SK-N-SH (cell line): ENCODE results near the gene ARMC7. TPM values are rescaled to one million over a fixed set of nuclear protein-coding genes. Genes with fewer than 3 reads are reported as not detected.

ENCODE experiments used
- CTCF ChIA-PET: fragments of 300-600, 350-600 bp; formaldehyde crosslinking; extraction: SDS; loops from one replicate; lab custom pipeline; 2021; lab: Yijun Ruan, JAX
- POLR2A ChIA-PET: fragments of 350-600 bp; sonication (Branson Sonifier 250); formaldehyde crosslinking; extraction: SDS; loops from one replicate; lab custom pipeline; 2020; ENCODE audit warnings: antibody characterized with exemption, inconsistent platforms; lab: Yijun Ruan, JAX
- DNase-seq: peaks from one replicate; pipeline ENCODE4 v3.0.0; 2012
- H2AFZ ChIP-seq: fragments of 200-600 bp; sonication (generic); 2 replicates; pipeline ENCODE4 v1.8.1; 2016; ENCODE audit warnings: antibody characterized with exemption, mild to moderate bottlenecking, low read depth
- H3F3A ChIP-seq: fragments of 200-600 bp; sonication (generic); replicated peaks from 2 replicates; pipeline ENCODE3; 2016; ENCODE audit warnings: antibody characterized with exemption, mild to moderate bottlenecking; ENCODE audit not compliant: insufficient read depth
- H3K27ac ChIP-seq, 2 experiments: fragments of 200-500 bp in 1 of 2; fragments of 200-600 bp in 1 of 2; sonication (Bioruptor generic) in 1 of 2; sonication (generic), shearing (Covaris generic) in 1 of 2; 2 replicates each; pipeline versions ENCODE4 v1.5.1 to v1.6.1; 2014 to 2016; ENCODE audit warnings: low read depth in 2 of 2, inconsistent platforms in 1 of 2, low read length in 1 of 2, mild to moderate bottlenecking in 1 of 2, mixed read lengths in 1 of 2
- H3K27me3 ChIP-seq: fragments of 200-600 bp; sonication (generic), shearing (Covaris generic); 2 replicates; pipeline ENCODE4 v1.6.1; 2016; ENCODE audit warnings: mixed run types; ENCODE audit not compliant: insufficient read depth
- H3K36me3 ChIP-seq, 2 experiments: fragments of 200-500 bp in 1 of 2; fragments of 200-600 bp in 1 of 2; sonication (Bioruptor generic) in 1 of 2; sonication (generic) in 1 of 2; replicated peaks in 1 of 2; 2 replicates each; pipeline versions ENCODE3 to v1.5.1; 2014 to 2016; ENCODE audit warnings: low read length in 1 of 2, mild to moderate bottlenecking in 1 of 2; ENCODE audit not compliant: insufficient read depth in 2 of 2, control insufficient read depth in 1 of 2
- H3K4me1 ChIP-seq, 2 experiments: fragments of 200-500 bp in 1 of 2; fragments of 200-600 bp in 1 of 2; sonication (Bioruptor generic) in 1 of 2; sonication (generic), shearing (Covaris generic) in 1 of 2; 2 replicates each; pipeline versions ENCODE4 v1.5.1 to v1.6.1; 2014 to 2016; ENCODE audit warnings: low read depth in 1 of 2, low read length in 1 of 2, mixed run types in 1 of 2; ENCODE audit not compliant: insufficient read depth in 2 of 2, control insufficient read depth in 1 of 2
- H3K4me2 ChIP-seq: fragments of 200-600 bp; sonication (generic), shearing (Covaris generic); 2 replicates; pipeline ENCODE4 v1.6.1; 2017; ENCODE audit warnings: mixed run types
- H3K4me3 ChIP-seq, 2 experiments: fragments of 200-500 bp in 1 of 2; fragments of 200-600 bp in 1 of 2; sonication (Bioruptor generic) in 1 of 2; sonication (generic), shearing (Covaris generic) in 1 of 2; 2 replicates each; pipeline versions ENCODE4 v1.5.1 to v1.8.1; 2014 to 2016; ENCODE audit warnings: low read depth in 2 of 2, inconsistent platforms in 1 of 2, low read length in 1 of 2, mild to moderate bottlenecking in 1 of 2, mixed read lengths in 1 of 2, moderate library complexity in 1 of 2
- H3K79me2 ChIP-seq: fragments of 200-600 bp; sonication (generic); 2 replicates; pipeline ENCODE4 v1.8.1; 2017; ENCODE audit warnings: mild to moderate bottlenecking; ENCODE audit not compliant: insufficient read depth
- H3K9ac ChIP-seq: fragments of 200-600 bp; sonication (generic); 2 replicates; pipeline ENCODE4 v1.6.1; 2017; ENCODE audit warnings: mixed run types
- H3K9me2 ChIP-seq: fragments of 200-600 bp; sonication (generic); 2 replicates; pipeline ENCODE4 v1.6.1; 2017; ENCODE audit warnings: mixed run types
- H3K9me3 ChIP-seq: fragments of 200-600 bp; sonication (generic); 2 replicates; pipeline ENCODE4 v1.6.1; 2017; ENCODE audit warnings: mixed run types, mild to moderate bottlenecking, moderate library complexity
- H4K20me1 ChIP-seq: fragments of 200-600 bp; sonication (generic); 2 replicates; pipeline ENCODE4 v1.6.1; 2017; ENCODE audit warnings: mild to moderate bottlenecking, mixed run types; ENCODE audit not compliant: insufficient read depth
- CHD2 ChIP-seq: fragments of 150-350 bp; IDR thresholded peaks from 2 replicates; pipeline ENCODE4 v1.6.1; 2018; ENCODE audit warnings: low read length; ENCODE audit not compliant: partially characterized antibody
- ELF1 ChIP-seq: IDR thresholded peaks from 2 replicates; pipeline ENCODE4 v1.4.0; 2012
- EP300 ChIP-seq, 2 experiments: IDR thresholded peaks; 2 replicates each; pipeline versions ENCODE4 v1.4.0 to v1.6.1; 2012; ENCODE audit warnings: borderline replicate concordance in 1 of 2, low read depth in 1 of 2, low read length in 1 of 2
- EZH2phosphoT487 ChIP-seq: fragments of 200-600 bp; sonication (generic); IDR thresholded peaks from 2 replicates; pipeline ENCODE4 v1.6.1; 2017; ENCODE audit warnings: low read depth, mixed run types, mild to moderate bottlenecking, antibody characterized with exemption, moderate library complexity, borderline replicate concordance
- FOXJ3 ChIP-seq: sonication (generic); formaldehyde crosslinking; IDR thresholded peaks from 2 replicates; pipeline ENCODE4 v1.5.1; 2020; ENCODE audit warnings: mild to moderate bottlenecking, missing genetic modification reagents
- FOXM1 ChIP-seq: IDR thresholded peaks from 2 replicates; pipeline ENCODE4 v1.4.0; 2012; ENCODE audit warnings: low read depth, mild to moderate bottlenecking
- GABPA ChIP-seq: IDR thresholded peaks from 2 replicates; pipeline ENCODE4 v1.4.0; 2012; ENCODE audit warnings: low read depth, mild to moderate bottlenecking
- GATA2 ChIP-seq: sonication (generic); formaldehyde crosslinking; IDR thresholded peaks from 2 replicates; pipeline ENCODE4 v1.5.0; 2020; ENCODE audit warnings: mild to moderate bottlenecking, missing genetic modification reagents
- JUND ChIP-seq: IDR thresholded peaks from 2 replicates; pipeline ENCODE4 v1.4.0; 2012
- MXI1 ChIP-seq: IDR thresholded peaks from 2 replicates; pipeline ENCODE4 v1.6.1; 2012; ENCODE audit warnings: mild to moderate bottlenecking, low read depth, low read length, improper control_type of control experiment
- NFIC ChIP-seq: IDR thresholded peaks from 2 replicates; pipeline ENCODE4 v1.4.0; 2012; ENCODE audit warnings: borderline replicate concordance
- NRF1 ChIP-seq: IDR thresholded peaks from 2 replicates; pipeline ENCODE4 v1.6.1; 2012; ENCODE audit warnings: low read depth, mild to moderate bottlenecking, low read length
- RAD21 ChIP-seq: IDR thresholded peaks from 2 replicates; pipeline ENCODE4 v1.6.1; 2012; ENCODE audit warnings: mild to moderate bottlenecking, low read length
- SIN3A ChIP-seq: IDR thresholded peaks from 2 replicates; pipeline ENCODE4 v1.6.1; 2012; ENCODE audit warnings: low read depth, mild to moderate bottlenecking, low read length, moderate library complexity, borderline replicate concordance
- SMC3 ChIP-seq: IDR thresholded peaks from 2 replicates; pipeline ENCODE4 v1.6.1; 2012; ENCODE audit warnings: low read depth, low read length, improper control_type of control experiment
- WGBS: methylation state at CpG from one replicate; pipeline ENCODE4 v1.1.6; 2017; ENCODE audit warnings: low lambda C conversion rate; 5-methylcytosine and 5-hydroxymethylcytosine counted together
- polyA plus RNA-seq, 3 experiments: library from polyadenylated mRNA; depleted of rRNA; stranded (reverse); fragments of >200 nt; gene quantifications; 2 replicates each; pipeline ENCODE4 v1.2.3, GENCODE V29; 2012
- TF ChIP-seq, protein P1 (sequence below): IDR thresholded peaks from 2 replicates; pipeline ENCODE4; 2012
- TF ChIP-seq, protein P2 (sequence below): IDR thresholded peaks from 2 replicates; pipeline ENCODE4 v1.6.1; 2012; ENCODE audit warnings: mild to moderate bottlenecking, low read depth, low read length, moderate library complexity
- TF ChIP-seq, protein P3 (sequence below): fragments of 150-350 bp; IDR thresholded peaks from 2 replicates; pipeline ENCODE4 v1.6.1; 2016; ENCODE audit warnings: mild to moderate bottlenecking, low read depth, low read length
- TF ChIP-seq, protein P4 (sequence below): IDR thresholded peaks from 2 replicates; pipeline ENCODE4 v1.4.0; 2012; ENCODE audit warnings: low read depth
- TF ChIP-seq, protein P5 (sequence below): fragments of 150-350 bp; IDR thresholded peaks from 2 replicates; pipeline ENCODE4 v1.6.1; 2017; ENCODE audit warnings: antibody characterized with exemption, low read length, low read depth, borderline replicate concordance

Gene ARMC7
- polyA plus RNA-seq, 1 of the 3 experiments (the other 2 are of a cell fraction), result 10.8 TPM

DNA sequence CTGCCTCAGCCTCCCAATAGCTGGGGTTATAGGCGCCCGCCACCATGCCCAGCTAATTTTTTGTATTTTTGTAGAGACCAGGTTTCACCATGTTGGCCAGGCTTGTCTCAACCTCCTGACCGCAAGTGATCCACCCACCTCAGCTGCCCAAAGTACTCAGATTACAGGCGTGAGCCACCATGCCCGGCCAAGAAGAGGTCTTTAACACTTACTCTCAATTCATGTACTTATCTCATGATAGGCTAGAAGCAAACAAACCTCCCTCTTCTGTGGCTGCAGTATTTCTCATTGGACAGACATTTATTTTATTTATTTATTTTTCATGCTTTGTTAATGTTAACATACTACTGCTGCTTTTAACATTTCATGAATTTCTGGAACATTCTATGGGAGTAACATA is 28.8 kb downstream of the ARMC7 start:
- Histone ChIP-seq H3K9me2 (no peaks in the 10 kb centered on the region), H3K9me3 (no peaks in the 10 kb centered on the region), H3F3A (peaks cover 76% of the 10 kb centered on the region), H3K36me3 (peaks cover 38 to 85% of the 10 kb centered on the region in 2 experiments), H4K20me1 (0 out of 2 replicates have a peak, but pooled peaks cover 4% of the 10 kb centered on the region), H3K4me1 (no peaks in the 10 kb centered on the region), H3K79me2 (peaks cover 57% of the 10 kb centered on the region), H3K27me3 (no peaks in the 10 kb centered on the region), H2AFZ (no peak overlapping the region), H3K4me3 (no peak overlapping the region), H3K4me2 (no peak overlapping the region), H3K9ac (no peak overlapping the region), H3K27ac (no peak overlapping the region; a peak in 1 of 4 replicates)
- TF ChIP-seq, protein P1, sequence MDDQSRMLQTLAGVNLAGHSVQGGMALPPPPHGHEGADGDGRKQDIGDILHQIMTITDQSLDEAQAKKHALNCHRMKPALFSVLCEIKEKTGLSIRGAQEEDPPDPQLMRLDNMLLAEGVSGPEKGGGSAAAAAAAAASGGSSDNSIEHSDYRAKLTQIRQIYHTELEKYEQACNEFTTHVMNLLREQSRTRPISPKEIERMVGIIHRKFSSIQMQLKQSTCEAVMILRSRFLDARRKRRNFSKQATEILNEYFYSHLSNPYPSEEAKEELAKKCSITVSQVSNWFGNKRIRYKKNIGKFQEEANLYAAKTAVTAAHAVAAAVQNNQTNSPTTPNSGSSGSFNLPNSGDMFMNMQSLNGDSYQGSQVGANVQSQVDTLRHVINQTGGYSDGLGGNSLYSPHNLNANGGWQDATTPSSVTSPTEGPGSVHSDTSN, result no peak
- TF ChIP-seq, protein P2, sequence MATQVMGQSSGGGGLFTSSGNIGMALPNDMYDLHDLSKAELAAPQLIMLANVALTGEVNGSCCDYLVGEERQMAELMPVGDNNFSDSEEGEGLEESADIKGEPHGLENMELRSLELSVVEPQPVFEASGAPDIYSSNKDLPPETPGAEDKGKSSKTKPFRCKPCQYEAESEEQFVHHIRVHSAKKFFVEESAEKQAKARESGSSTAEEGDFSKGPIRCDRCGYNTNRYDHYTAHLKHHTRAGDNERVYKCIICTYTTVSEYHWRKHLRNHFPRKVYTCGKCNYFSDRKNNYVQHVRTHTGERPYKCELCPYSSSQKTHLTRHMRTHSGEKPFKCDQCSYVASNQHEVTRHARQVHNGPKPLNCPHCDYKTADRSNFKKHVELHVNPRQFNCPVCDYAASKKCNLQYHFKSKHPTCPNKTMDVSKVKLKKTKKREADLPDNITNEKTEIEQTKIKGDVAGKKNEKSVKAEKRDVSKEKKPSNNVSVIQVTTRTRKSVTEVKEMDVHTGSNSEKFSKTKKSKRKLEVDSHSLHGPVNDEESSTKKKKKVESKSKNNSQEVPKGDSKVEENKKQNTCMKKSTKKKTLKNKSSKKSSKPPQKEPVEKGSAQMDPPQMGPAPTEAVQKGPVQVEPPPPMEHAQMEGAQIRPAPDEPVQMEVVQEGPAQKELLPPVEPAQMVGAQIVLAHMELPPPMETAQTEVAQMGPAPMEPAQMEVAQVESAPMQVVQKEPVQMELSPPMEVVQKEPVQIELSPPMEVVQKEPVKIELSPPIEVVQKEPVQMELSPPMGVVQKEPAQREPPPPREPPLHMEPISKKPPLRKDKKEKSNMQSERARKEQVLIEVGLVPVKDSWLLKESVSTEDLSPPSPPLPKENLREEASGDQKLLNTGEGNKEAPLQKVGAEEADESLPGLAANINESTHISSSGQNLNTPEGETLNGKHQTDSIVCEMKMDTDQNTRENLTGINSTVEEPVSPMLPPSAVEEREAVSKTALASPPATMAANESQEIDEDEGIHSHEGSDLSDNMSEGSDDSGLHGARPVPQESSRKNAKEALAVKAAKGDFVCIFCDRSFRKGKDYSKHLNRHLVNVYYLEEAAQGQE, result no peak
- TF ChIP-seq, protein P3, sequence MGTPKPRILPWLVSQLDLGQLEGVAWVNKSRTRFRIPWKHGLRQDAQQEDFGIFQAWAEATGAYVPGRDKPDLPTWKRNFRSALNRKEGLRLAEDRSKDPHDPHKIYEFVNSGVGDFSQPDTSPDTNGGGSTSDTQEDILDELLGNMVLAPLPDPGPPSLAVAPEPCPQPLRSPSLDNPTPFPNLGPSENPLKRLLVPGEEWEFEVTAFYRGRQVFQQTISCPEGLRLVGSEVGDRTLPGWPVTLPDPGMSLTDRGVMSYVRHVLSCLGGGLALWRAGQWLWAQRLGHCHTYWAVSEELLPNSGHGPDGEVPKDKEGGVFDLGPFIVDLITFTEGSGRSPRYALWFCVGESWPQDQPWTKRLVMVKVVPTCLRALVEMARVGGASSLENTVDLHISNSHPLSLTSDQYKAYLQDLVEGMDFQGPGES, result no peak
- TF ChIP-seq, protein P4, sequence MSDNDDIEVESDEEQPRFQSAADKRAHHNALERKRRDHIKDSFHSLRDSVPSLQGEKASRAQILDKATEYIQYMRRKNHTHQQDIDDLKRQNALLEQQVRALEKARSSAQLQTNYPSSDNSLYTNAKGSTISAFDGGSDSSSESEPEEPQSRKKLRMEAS, result no peak
- TF ChIP-seq SMC3 (no peak), EZH2phosphoT487 (no peak), EP300 (IDR thresholded peaks at IDR 0.05; ENCODE audit: borderline replicate concordance in 1 of 2, low read depth in 1 of 2, low read length in 1 of 2) (no peak), GATA2 (CRISPR knock-in tag) (no peak), ELF1 (no peak), JUND (no peak), FOXJ3 (CRISPR knock-in tag) (no peak), NFIC (no peak), GABPA (no peak), MXI1 (no peak), CHD2 (no peak), SIN3A (no peak), FOXM1 (no peak), RAD21 (no peak), NRF1 (no peak)
- TF ChIP-seq, protein P5, sequence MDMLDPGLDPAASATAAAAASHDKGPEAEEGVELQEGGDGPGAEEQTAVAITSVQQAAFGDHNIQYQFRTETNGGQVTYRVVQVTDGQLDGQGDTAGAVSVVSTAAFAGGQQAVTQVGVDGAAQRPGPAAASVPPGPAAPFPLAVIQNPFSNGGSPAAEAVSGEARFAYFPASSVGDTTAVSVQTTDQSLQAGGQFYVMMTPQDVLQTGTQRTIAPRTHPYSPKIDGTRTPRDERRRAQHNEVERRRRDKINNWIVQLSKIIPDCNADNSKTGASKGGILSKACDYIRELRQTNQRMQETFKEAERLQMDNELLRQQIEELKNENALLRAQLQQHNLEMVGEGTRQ, result no peak
- CTCF ChIA-PET, result interaction anchor here (1.1 to 19.6 kb wide), 4 partner anchors 10 to 33 kb away, joined by 3 to 422 read pairs (median 4); partner anchors contain the start of gene ARMC7
- WGBS, result 96% methylated on average over 5 of the region's 5 CpGs
- POLR2A ChIA-PET, result interaction anchor here (0.6 kb wide), 1 partner anchor 45 kb away, joined by 3 read pairs; no protein-coding TSS in a partner anchor
- no peak for DNase-seq
